H1 (cell line): ENCODE data around the gene ADAM19. TPM values are rescaled to one million over a fixed set of nuclear protein-coding genes. Genes with fewer than 3 reads are reported as not detected.

Experiments
- BACH1 ChIP-seq: IDR thresholded peaks from 2 replicates; pipeline ENCODE4 v1.6.1; 2012; ENCODE audit warnings: low read length, improper control_type of control experiment
- BRCA1 ChIP-seq: IDR thresholded peaks from 2 replicates; pipeline ENCODE4 v1.6.1; 2012; ENCODE audit warnings: low read depth, low read length, improper control_type of control experiment
- CBX5 ChIP-seq: fragments of 300-800, 300-1000 bp; sonication (generic); IDR thresholded peaks from 2 replicates; pipeline ENCODE4 v1.7.1; 2016; ENCODE audit warnings: antibody characterized with exemption, low read length, low read depth
- CHD2 ChIP-seq: IDR thresholded peaks from 2 replicates; pipeline ENCODE4 v1.6.1; 2012; ENCODE audit warnings: low read length, improper control_type of control experiment
- CHD7 ChIP-seq: fragments of 300-600 bp; sonication (generic); IDR thresholded peaks from 2 replicates; pipeline ENCODE4 v1.7.1; 2012; ENCODE audit warnings: low read length, moderate library complexity, mild to moderate bottlenecking, inconsistent platforms; ENCODE audit not compliant: insufficient replicate concordance
- CREB1 ChIP-seq: IDR thresholded peaks from 2 replicates; pipeline ENCODE4 v1.6.1; 2012; ENCODE audit warnings: inconsistent platforms
- EZH2 ChIP-seq: fragments of 200-600 bp; sonication (generic); IDR thresholded peaks from 2 replicates; pipeline ENCODE4 v1.7.1; 2012; ENCODE audit warnings: low read depth, mild to moderate bottlenecking, moderate library complexity, low read length, inconsistent platforms; ENCODE audit not compliant: severe bottlenecking
- NANOG ChIP-seq: IDR thresholded peaks from 2 replicates; pipeline ENCODE4 v1.6.1; 2011; ENCODE audit warnings: low read length, low read depth, mild to moderate bottlenecking, inconsistent platforms; ENCODE audit not compliant: insufficient read depth, poor library complexity, severe bottlenecking
- POU5F1 ChIP-seq: IDR thresholded peaks from 2 replicates; pipeline ENCODE4 v1.6.1; 2011; ENCODE audit warnings: low read depth, mild to moderate bottlenecking, low read length, moderate library complexity
- RNF2 ChIP-seq: fragments of 200-900, 300-1000 bp; sonication (generic); IDR thresholded peaks from 2 replicates; pipeline ENCODE4 v1.7.1; 2016; ENCODE audit warnings: borderline replicate concordance, low read depth, mild to moderate bottlenecking, antibody characterized with exemption, low read length; ENCODE audit not compliant: poor library complexity, severe bottlenecking; ENCODE audit errors: missing control alignments
- SP1 ChIP-seq: IDR thresholded peaks from 2 replicates; pipeline ENCODE4 v1.6.1; 2011; ENCODE audit warnings: low read depth, low read length
- YY1 ChIP-seq: IDR thresholded peaks from 2 replicates; pipeline ENCODE4 v1.6.1; 2011; ENCODE audit warnings: low read depth, mild to moderate bottlenecking, low read length
- ZNF274 ChIP-seq: IDR thresholded peaks from 2 replicates; pipeline ENCODE4 v1.7.0; 2012; ENCODE audit warnings: low read length, borderline replicate concordance; ENCODE audit errors: extremely low read depth
- polyA plus RNA-seq, 7 experiments: library from polyadenylated mRNA; depleted of rRNA in 3 of 7; stranded (reverse) in 5 of 7; unstranded in 2 of 7; fragments of >200 nt in 5 of 7; fragments of 200-250 nt in 2 of 7; gene quantifications; 1 replicate in 5 of 7; 2 replicates in 1 of 7; 4 replicates in 1 of 7; pipeline versions ENCODE4 v1.2.1 to v1.2.3, GENCODE V29; 2011 to 2013; ENCODE audit warnings: missing spikeins in 2 of 7, mixed read lengths in 2 of 7
- total RNA-seq: library from RNA; stranded (reverse); fragmentation: NEBNext Ultra II Directional; extraction: Animal tissue kit (Norgen Biotek cat#: 25700); gene quantifications from 2 replicates; pipeline ENCODE4 v1.2.1, GENCODE V29; 2021

Gene ADAM19
- total and polyA plus RNA-seq, 2 of the 8 experiments (the other 6 are each of a cell fraction or from before 2014, with no cell fraction given), result 6.5 to 22.7 TPM

GRCh38 chr5:157487358-157487757 is 88.2 kb downstream of the ADAM19 start (continued):
- no peak for TF ChIP-seq CHD7
- TF ChIP-seq CBX5, result no peak
- no peak for TF ChIP-seq CREB1
- TF ChIP-seq BRCA1, result no peak
- no peak for TF ChIP-seq POU5F1
- TF ChIP-seq CHD2, result no peak
- no peak for TF ChIP-seq ZNF274
- TF ChIP-seq EZH2, result no peak
- no peak for TF ChIP-seq NANOG
- no peak for TF ChIP-seq YY1
- no peak for TF ChIP-seq BACH1
- no peak for TF ChIP-seq SP1
- TF ChIP-seq RNF2, result no peak
